K562 (cell line): ENCODE measurements around the gene BOLA1.

Source experiments
- ETS1 ChIP-seq: conservative IDR thresholded peaks from 2 replicates; pipeline ENCODE4 v1.6.1; 2011; ENCODE audit warnings: low read depth, mild to moderate bottlenecking, low read length; ENCODE audit not compliant: control insufficient read depth
- MXI1 ChIP-seq: IDR thresholded peaks from 2 replicates; pipeline ENCODE4 v1.6.1; 2011; ENCODE audit warnings: low read depth, mild to moderate bottlenecking, improper control_type of control experiment, low read length
- POLR3A ChIP-seq: IDR thresholded peaks from 2 replicates; pipeline ENCODE4 v1.6.1; 2011; ENCODE audit warnings: borderline replicate concordance, mild to moderate bottlenecking, moderate library complexity; ENCODE audit not compliant: insufficient read length, insufficient read depth; ENCODE audit errors: extremely low read depth
- SRSF1 ChIP-seq: fragments of 200-400 bp; formaldehyde crosslinking; IDR thresholded peaks from 2 replicates; pipeline ENCODE4 v1.6.1; 2017; ENCODE audit warnings: mild to moderate bottlenecking, low read depth, low read length, moderate library complexity
- STAT5B ChIP-seq: fragments of 250-450 bp; sonication (Bioruptor Pico); IDR thresholded peaks from 2 replicates; pipeline ENCODE4 v1.8.0; 2021; ENCODE audit warnings: mild to moderate bottlenecking, inconsistent platforms

- TF ChIP-seq ETS1: no peak
- TF ChIP-seq STAT5B (CRISPR knock-in tag): no peak
- TF ChIP-seq SRSF1: no peak
- no peak for TF ChIP-seq MXI1
- no peak for TF ChIP-seq POLR3A
Measured at GRCh38 chr1:149906570-149907075, 7.3 kb downstream of the BOLA1 start.
